Neural progenitor cell (in vitro differentiated cells): ENCODE data around the gene HIC1. TPM values are rescaled to one million over a fixed set of nuclear protein-coding genes. Genes with fewer than 3 reads are reported as not detected.

Experiments used
- DNase-seq: peaks from one replicate; pipeline ENCODE4 v3.0.0-alpha.2; 2016; ENCODE audit warnings: low spot score
- H2AFZ ChIP-seq: fragments of 200-600 bp; sonication (generic); replicated peaks from 2 replicates; pipeline ENCODE4 v1.6.1; 2016; ENCODE audit warnings: antibody characterized with exemption
- H3F3A ChIP-seq: fragments of 200-600 bp; sonication (generic); 2 replicates; pipeline ENCODE4 v1.6.1; 2016; ENCODE audit warnings: antibody characterized with exemption, low read depth
- H3K27ac ChIP-seq: fragments of 200-600 bp; sonication (generic); 2 replicates; pipeline ENCODE4 v1.5.1; 2016; ENCODE audit warnings: mild to moderate bottlenecking
- H3K27me3 ChIP-seq: fragments of 200-600 bp; sonication (generic); 2 replicates; pipeline ENCODE4 v1.6.1; 2016; ENCODE audit warnings: mild to moderate bottlenecking, moderate library complexity
- H3K36me3 ChIP-seq: fragments of 200-600 bp; sonication (generic); 2 replicates; pipeline ENCODE4 v1.5.1; 2016
- H3K4me1 ChIP-seq: fragments of 200-600 bp; sonication (generic); 2 replicates; pipeline ENCODE4 v1.6.1; 2016; ENCODE audit warnings: mixed run types
- H3K4me2 ChIP-seq: fragments of 200-600 bp; sonication (generic); 2 replicates; pipeline ENCODE4 v1.6.1; 2016
- H3K4me3 ChIP-seq: fragments of 200-600 bp; sonication (generic); 2 replicates; pipeline ENCODE4 v1.5.1; 2016
- H3K79me2 ChIP-seq: fragments of 200-600 bp; sonication (generic); 2 replicates; pipeline ENCODE4 v1.6.1; 2016; ENCODE audit warnings: low read depth
- H3K9ac ChIP-seq: fragments of 200-600 bp; sonication (generic); 2 replicates; pipeline ENCODE4 v1.6.1; 2016
- H3K9me3 ChIP-seq: fragments of 200-600 bp; sonication (generic); 2 replicates; pipeline ENCODE4 v1.5.1; 2016; ENCODE audit warnings: low read depth
- H4K20me1 ChIP-seq: fragments of 200-600 bp; sonication (generic); 2 replicates; pipeline ENCODE4 v1.6.1; 2016; ENCODE audit warnings: low read depth
- H3K27ac Mint-ChIP-seq: 3 replicates; pipeline ENCODE4 v1.8.0; 2021; ENCODE audit warnings: mixed read lengths
- H3K27me3 Mint-ChIP-seq: 2 replicates; pipeline ENCODE4 v1.8.0; 2022; ENCODE audit warnings: low read depth, mild to moderate bottlenecking, inconsistent platforms, moderate library complexity, mixed read lengths; ENCODE audit not compliant: insufficient read depth
- H3K36me3 Mint-ChIP-seq: 3 replicates; pipeline ENCODE4 v1.8.0; 2021; ENCODE audit warnings: mixed read lengths
- H3K4me1 Mint-ChIP-seq: 3 replicates; pipeline ENCODE4 v1.8.0; 2021; ENCODE audit warnings: mixed read lengths
- H3K4me3 Mint-ChIP-seq: 3 replicates; pipeline ENCODE4 v1.8.0; 2021; ENCODE audit warnings: mild to moderate bottlenecking, moderate library complexity, mixed read lengths
- H3K9me3 Mint-ChIP-seq: 3 replicates; pipeline ENCODE4 v1.8.0; 2020; ENCODE audit warnings: mixed read lengths
- EZH2 ChIP-seq: fragments of 200-600 bp; sonication (generic); IDR thresholded peaks from 2 replicates; pipeline ENCODE4 v1.6.1; 2017; ENCODE audit warnings: antibody characterized with exemption, mild to moderate bottlenecking, moderate library complexity
- EZH2phosphoT487 ChIP-seq: fragments of 200-600 bp; sonication (generic); IDR thresholded peaks from 2 replicates; pipeline ENCODE4 v1.6.1; 2017; ENCODE audit warnings: antibody characterized with exemption
- total RNA-seq: library from RNA; depleted of rRNA; stranded (reverse); fragments of >200 nt; gene quantifications from 2 replicates; pipeline ENCODE4 v1.2.3, GENCODE V29; 2015; ENCODE audit warnings: low replicate concordance
- TF ChIP-seq, protein P1 (sequence below): fragments of 200-600 bp; sonication (generic); IDR thresholded peaks from 2 replicates; pipeline ENCODE4 v1.5.1; 2017; ENCODE audit warnings: antibody characterized with exemption, mild to moderate bottlenecking

HIC1 gene
- total RNA-seq, 1 donor from 2014 or later, result not detected

DNA sequence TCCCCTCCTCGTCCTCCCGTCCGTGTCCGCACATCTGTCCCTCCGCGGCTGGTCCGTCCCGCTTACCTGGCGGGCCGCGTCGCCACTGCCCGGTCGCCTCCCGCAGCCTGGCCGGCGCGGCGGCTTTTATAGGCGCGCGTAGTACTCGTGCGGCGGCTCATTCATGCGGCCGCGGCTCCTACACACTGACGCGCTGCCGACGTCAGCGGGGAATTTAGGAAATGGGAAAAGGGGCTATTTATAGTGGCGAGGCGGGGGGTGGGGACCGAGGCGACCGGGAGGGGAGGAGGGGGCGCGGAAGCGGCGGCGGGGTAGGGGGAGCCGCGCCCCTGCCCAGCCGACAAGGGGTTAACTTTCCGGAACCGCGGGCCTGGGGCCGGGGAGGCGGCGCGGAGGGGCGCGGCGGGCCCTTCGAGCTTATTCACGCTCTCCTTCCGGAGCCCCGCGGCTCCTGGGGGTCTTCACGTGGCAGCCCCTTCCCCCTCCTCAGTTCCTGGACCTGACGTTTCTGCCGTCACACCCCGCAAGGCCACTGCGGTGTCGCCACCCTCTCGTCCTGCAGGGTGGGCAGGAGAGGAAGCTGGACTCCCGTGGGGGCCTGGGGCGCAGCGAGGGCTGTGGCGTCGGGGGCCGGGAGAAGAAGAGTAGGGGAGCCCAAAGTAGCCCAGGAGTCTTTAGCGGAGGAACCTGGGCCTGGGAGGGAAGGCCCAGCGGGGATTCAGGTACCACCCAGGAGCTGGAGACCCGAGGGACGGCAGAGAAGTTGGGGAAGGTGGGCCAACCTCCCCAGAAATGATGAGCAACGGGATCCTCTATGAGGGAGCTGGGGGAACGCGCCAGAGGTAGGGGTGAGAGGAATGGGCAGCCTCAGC lies 3.6 kb upstream of the HIC1 start:
- Mint-ChIP-seq H3K27ac (no peak overlapping the region), H3K27me3 (peaks cover 29% of the 10 kb centered on the region), H3K36me3 (no peaks in the 10 kb centered on the region), H3K9me3 (no peaks in the 10 kb centered on the region), H3K4me1 (peaks cover 31% of the 10 kb centered on the region), H3K4me3 (peak overlapping the region; percentile 72)
- H4K20me1 ChIP-seq, result peaks cover 58% of the 10 kb centered on the region
- DNase-seq, result peak; percentile 82
- no peak overlapping the region for H3K27ac ChIP-seq
- H3F3A ChIP-seq, result peaks cover 39% of the 10 kb centered on the region
- no peaks in the 10 kb centered on the region for H3K36me3 ChIP-seq
- peak overlapping the region; percentile 81 for H3K4me2 ChIP-seq
- H3K9ac ChIP-seq, result no peak overlapping the region
- H3K4me3 ChIP-seq, result peak overlapping the region; percentile 56
- no peaks in the 10 kb centered on the region for H3K9me3 ChIP-seq
- H3K27me3 ChIP-seq, result peaks cover 94% of the 10 kb centered on the region
- peaks cover 14% of the 10 kb centered on the region for H3K4me1 ChIP-seq
- H2AFZ ChIP-seq, result no peak overlapping the region
- TF ChIP-seq, protein P1, sequence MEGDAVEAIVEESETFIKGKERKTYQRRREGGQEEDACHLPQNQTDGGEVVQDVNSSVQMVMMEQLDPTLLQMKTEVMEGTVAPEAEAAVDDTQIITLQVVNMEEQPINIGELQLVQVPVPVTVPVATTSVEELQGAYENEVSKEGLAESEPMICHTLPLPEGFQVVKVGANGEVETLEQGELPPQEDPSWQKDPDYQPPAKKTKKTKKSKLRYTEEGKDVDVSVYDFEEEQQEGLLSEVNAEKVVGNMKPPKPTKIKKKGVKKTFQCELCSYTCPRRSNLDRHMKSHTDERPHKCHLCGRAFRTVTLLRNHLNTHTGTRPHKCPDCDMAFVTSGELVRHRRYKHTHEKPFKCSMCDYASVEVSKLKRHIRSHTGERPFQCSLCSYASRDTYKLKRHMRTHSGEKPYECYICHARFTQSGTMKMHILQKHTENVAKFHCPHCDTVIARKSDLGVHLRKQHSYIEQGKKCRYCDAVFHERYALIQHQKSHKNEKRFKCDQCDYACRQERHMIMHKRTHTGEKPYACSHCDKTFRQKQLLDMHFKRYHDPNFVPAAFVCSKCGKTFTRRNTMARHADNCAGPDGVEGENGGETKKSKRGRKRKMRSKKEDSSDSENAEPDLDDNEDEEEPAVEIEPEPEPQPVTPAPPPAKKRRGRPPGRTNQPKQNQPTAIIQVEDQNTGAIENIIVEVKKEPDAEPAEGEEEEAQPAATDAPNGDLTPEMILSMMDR, result no peak
- peak; percentile 97 for TF ChIP-seq EZH2
- peak; percentile 95 for TF ChIP-seq EZH2phosphoT487
- no peaks in the 10 kb centered on the region for H3K79me2 ChIP-seq

DNA sequence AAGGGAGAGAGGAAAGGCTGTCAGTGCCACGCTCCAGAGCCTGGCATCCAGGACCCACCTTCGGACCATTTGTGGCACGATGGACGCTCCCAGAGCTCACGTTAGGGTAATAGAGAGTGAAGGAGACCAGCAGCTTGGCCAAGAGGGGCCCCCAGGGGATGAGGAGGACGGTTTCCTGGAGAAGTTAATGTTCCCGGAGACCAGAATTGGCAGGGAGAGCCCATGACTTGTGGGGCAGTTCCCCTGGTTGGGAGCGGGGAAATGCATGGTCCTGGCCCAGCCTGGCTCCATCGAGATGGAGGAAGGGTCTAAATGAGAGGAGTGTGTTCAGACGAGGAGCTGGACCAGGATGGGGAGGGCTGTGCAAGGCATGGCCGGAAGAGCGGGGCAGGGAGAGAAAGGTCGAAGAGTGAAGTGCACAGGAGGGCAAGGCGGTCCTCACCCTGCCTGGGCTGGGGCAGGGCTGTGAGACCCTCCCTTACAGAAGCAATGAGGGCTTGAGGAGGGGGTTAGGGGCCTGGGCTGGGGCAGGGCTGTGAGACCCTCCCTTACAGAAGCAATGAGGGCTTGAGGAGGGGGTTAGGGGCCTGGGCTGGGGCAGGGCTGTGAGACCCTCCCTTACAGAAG lies 2.9 kb upstream of the HIC1 start:
- DNase-seq, result no peak
- no peak overlapping the region for H3K27ac ChIP-seq
- H3K9me3 ChIP-seq, result no peaks in the 10 kb centered on the region
- peaks cover 45% of the 10 kb centered on the region for H3F3A ChIP-seq
- Mint-ChIP-seq H3K4me1 (peaks cover 31% of the 10 kb centered on the region), H3K27me3 (peaks cover 32% of the 10 kb centered on the region), H3K4me3 (peak overlapping the region; percentile 70), H3K9me3 (no peaks in the 10 kb centered on the region), H3K36me3 (no peaks in the 10 kb centered on the region), H3K27ac (no peak overlapping the region)
- no peaks in the 10 kb centered on the region for H3K79me2 ChIP-seq
- peaks cover 94% of the 10 kb centered on the region for H3K27me3 ChIP-seq
- no peak overlapping the region for H3K9ac ChIP-seq
- H3K36me3 ChIP-seq, result no peaks in the 10 kb centered on the region
- H2AFZ ChIP-seq, result no peak overlapping the region
- no peak overlapping the region for H3K4me2 ChIP-seq
- peaks cover 64% of the 10 kb centered on the region for H4K20me1 ChIP-seq
- TF ChIP-seq EZH2, result no peak
- TF ChIP-seq, protein P1, result no peak
- H3K4me3 ChIP-seq, result no peak overlapping the region
- peaks cover 18% of the 10 kb centered on the region for H3K4me1 ChIP-seq

DNA sequence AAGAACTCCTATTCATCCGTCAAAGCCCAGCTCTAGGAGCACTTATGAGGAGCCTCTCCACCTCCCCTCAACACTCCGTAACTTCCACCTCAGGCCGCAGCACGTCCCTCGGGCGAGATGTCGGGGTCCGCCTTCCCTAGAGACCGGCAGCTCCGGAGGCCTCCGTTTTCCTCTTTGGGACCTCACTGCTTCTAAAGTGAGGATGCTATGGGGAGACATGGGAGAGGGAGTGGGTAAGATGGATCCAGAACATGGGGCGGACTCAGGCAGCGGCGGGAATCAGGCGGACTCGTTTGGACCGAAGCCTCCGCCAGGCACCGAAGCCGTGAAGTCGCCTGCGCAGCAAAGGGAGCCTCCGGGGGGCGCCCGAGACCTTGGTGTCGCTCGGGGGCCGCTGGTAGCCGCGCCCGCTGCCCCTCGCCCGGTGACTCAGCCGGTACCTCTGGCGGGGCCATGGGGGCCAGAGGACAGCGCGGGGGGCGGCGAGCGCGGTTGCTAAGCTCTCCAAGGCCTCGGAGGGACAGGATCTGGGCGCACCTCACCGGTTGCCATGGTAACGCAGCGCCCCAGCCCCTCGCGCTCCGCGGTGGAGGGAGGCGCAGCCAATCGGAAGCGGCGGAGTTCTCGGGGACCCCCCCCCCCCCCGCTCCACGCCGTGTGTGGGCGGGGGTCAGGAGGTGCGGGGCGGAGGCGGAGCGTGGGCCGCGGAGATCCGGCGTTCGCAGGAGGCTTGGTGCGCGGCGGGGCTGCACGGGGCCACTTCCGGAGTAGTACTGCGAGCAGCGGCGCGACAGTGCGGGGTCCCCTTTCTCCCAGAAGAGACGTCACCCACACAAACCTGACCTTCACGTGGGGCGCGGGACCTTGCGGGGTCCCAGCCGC lies 1.3 kb upstream of the HIC1 start:
- Mint-ChIP-seq H3K9me3 (no peaks in the 10 kb centered on the region), H3K36me3 (no peaks in the 10 kb centered on the region), H3K27ac (peak overlapping the region; percentile 50), H3K4me1 (peaks cover 25% of the 10 kb centered on the region), H3K4me3 (peak overlapping the region; percentile 85), H3K27me3 (peaks cover 30% of the 10 kb centered on the region)
- Histone ChIP-seq H3K4me2 (peak overlapping the region; percentile 80), H3K9me3 (no peaks in the 10 kb centered on the region), H2AFZ (no peak overlapping the region), H3K4me3 (peak overlapping the region; percentile 48), H3F3A (peaks cover 52% of the 10 kb centered on the region), H3K4me1 (peaks cover 18% of the 10 kb centered on the region), H3K9ac (no peak overlapping the region), H3K27me3 (peaks cover 94% of the 10 kb centered on the region), H3K79me2 (no peaks in the 10 kb centered on the region), H3K27ac (no peak overlapping the region), H4K20me1 (peaks cover 79% of the 10 kb centered on the region), H3K36me3 (no peaks in the 10 kb centered on the region)
- DNase-seq, result peak; percentile 81
- TF ChIP-seq EZH2 (peak; percentile 82), EZH2phosphoT487 (peak; percentile 89)
- TF ChIP-seq, protein P1, result peak; percentile 65
